ENCODE measurements around the gene ZMYND8.

GRCh38 chr20:47298624-47299023 lies 57.9 kb downstream of the ZMYND8 start:
- TF ChIP-seq CTCF (IDR thresholded peaks at IDR 0.05; ENCODE audit: low read length) (no peak), EZH2 (IDR thresholded peaks at IDR 0.05; ENCODE audit: borderline replicate concordance, low read length) (no peak)

All from OCI-LY1 (cell line).